ENCODE data around the gene SAP30. TPM values are rescaled to one million over a fixed set of nuclear protein-coding genes. Genes with fewer than 3 reads are reported as not detected.
A peak's percentile ranks its signal among the peaks of the same experiment; 100 is the strongest.

Gene SAP30
- total RNA-seq, 2 donors from 2014 or later: 14.4 to 22.7 TPM

- ATAC-seq (no peak), DNase-seq (ENCODE audit: low spot score) (no peak)
- Mint-ChIP-seq H3K27me3 (peaks cover 0 to 2% of the 10 kb centered on the region in 2 donors), H3K4me3 (no peak overlapping the region), H3K27ac (no peak overlapping the region), H3K4me1 (ENCODE audit: low read depth in 2 of 2) (no peaks in the 10 kb centered on the region), H3K36me3 (no peaks in the 10 kb centered on the region), H3K9me3 (no peaks in the 10 kb centered on the region)
Measured at GRCh38 chr4:173345648-173346047, 25.1 kb upstream of the SAP30 start.

- H3K9me3 Mint-ChIP-seq: no peaks in the 10 kb centered on the region
- ATAC-seq (no peak), DNase-seq (ENCODE audit: low spot score) (no peak)
- no peak overlapping the region for H3K27ac Mint-ChIP-seq
- no peaks in the 10 kb centered on the region for H3K4me1 Mint-ChIP-seq (ENCODE audit: low read depth in 2 of 2)
- H3K36me3 Mint-ChIP-seq: no peaks in the 10 kb centered on the region
- H3K27me3 Mint-ChIP-seq: peaks cover 0 to 3% of the 10 kb centered on the region in 2 donors
- H3K4me3 Mint-ChIP-seq: no peak overlapping the region
Measured at GRCh38 chr4:173346074-173346473, 24.7 kb upstream of the SAP30 start.

- no peak for ATAC-seq
- Mint-ChIP-seq H3K36me3 (no peaks in the 10 kb centered on the region), H3K9me3 (no peaks in the 10 kb centered on the region), H3K27me3 (peaks cover 0 to 3% of the 10 kb centered on the region in 2 donors), H3K4me1 (ENCODE audit: low read depth in 2 of 2) (no peaks in the 10 kb centered on the region), H3K4me3 (no peak overlapping the region), H3K27ac (no peak overlapping the region)
- no peak for DNase-seq (ENCODE audit: low spot score)
Measured at GRCh38 chr4:173347467-173347866, 23.3 kb upstream of the SAP30 start.

GRCh38 chr4:173357939-173358338, 12.8 kb upstream of the SAP30 start:
- Mint-ChIP-seq H3K4me3 (no peak overlapping the region), H3K4me1 (ENCODE audit: low read depth in 2 of 2) (peaks cover 0 to 3% of the 10 kb centered on the region in 2 donors), H3K27me3 (no peaks in the 10 kb centered on the region), H3K9me3 (no peaks in the 10 kb centered on the region), H3K27ac (no peak overlapping the region), H3K36me3 (no peaks in the 10 kb centered on the region)
- no peak for ATAC-seq
- DNase-seq (ENCODE audit: low spot score): no peak

- no peak overlapping the region for H3K4me3 Mint-ChIP-seq
- H3K4me1 Mint-ChIP-seq (ENCODE audit: low read depth in 2 of 2): peaks cover 3 to 6% of the 10 kb centered on the region in 2 donors
- H3K36me3 Mint-ChIP-seq: no peaks in the 10 kb centered on the region
- H3K27me3 Mint-ChIP-seq: no peaks in the 10 kb centered on the region
- no peak for ATAC-seq
- no peak for DNase-seq (ENCODE audit: low spot score)
- H3K9me3 Mint-ChIP-seq: no peaks in the 10 kb centered on the region
- no peak overlapping the region for H3K27ac Mint-ChIP-seq
Measured at GRCh38 chr4:173360587-173361221, 10.1 kb upstream of the SAP30 start.

GRCh38 chr4:173362666-173363065, 8.1 kb upstream of the SAP30 start:
- Mint-ChIP-seq H3K4me1 (ENCODE audit: low read depth in 2 of 2) (peaks cover 9 to 14% of the 10 kb centered on the region in 2 donors), H3K36me3 (no peaks in the 10 kb centered on the region), H3K27ac (no peak overlapping the region), H3K27me3 (no peaks in the 10 kb centered on the region), H3K9me3 (no peaks in the 10 kb centered on the region), H3K4me3 (no peak overlapping the region)
- no peak for ATAC-seq
- DNase-seq (ENCODE audit: low spot score): no peak

GRCh38 chr4:173365359-173365996, 5.3 kb upstream of the SAP30 start:
- Mint-ChIP-seq H3K27ac (no peak overlapping the region), H3K4me3 (no peak overlapping the region), H3K27me3 (no peaks in the 10 kb centered on the region)

GRCh38 chr4:173367285-173367684, 3.5 kb upstream of the SAP30 start:
- Mint-ChIP-seq H3K36me3 (no peaks in the 10 kb centered on the region), H3K4me3 (peak overlapping the region; percentile 17), H3K9me3 (no peaks in the 10 kb centered on the region), H3K4me1 (ENCODE audit: low read depth in 2 of 2) (peaks cover 16 to 27% of the 10 kb centered on the region in 2 donors), H3K27me3 (no peaks in the 10 kb centered on the region), H3K27ac (peak overlapping the region in 1 of 2 donors; percentile 34)
- DNase-seq (ENCODE audit: low spot score) (no peak), ATAC-seq (no peak)

More at GRCh38 chr4:173365359-173365996, 5.3 kb upstream of the SAP30 start:
- no peak for ATAC-seq
- Mint-ChIP-seq H3K4me1 (ENCODE audit: low read depth in 2 of 2) (peaks cover 13 to 22% of the 10 kb centered on the region in 2 donors), H3K36me3 (no peaks in the 10 kb centered on the region), H3K9me3 (no peaks in the 10 kb centered on the region)
- DNase-seq (ENCODE audit: low spot score): no peak

GRCh38 chr4:173367946-173368345, 2.8 kb upstream of the SAP30 start:
- ATAC-seq (no peak), DNase-seq (ENCODE audit: low spot score) (no peak)
- peaks cover 21 to 30% of the 10 kb centered on the region in 2 donors for H3K4me1 Mint-ChIP-seq (ENCODE audit: low read depth in 2 of 2)
- no peaks in the 10 kb centered on the region for H3K9me3 Mint-ChIP-seq
- H3K27ac Mint-ChIP-seq: no peak overlapping the region
- H3K36me3 Mint-ChIP-seq: no peaks in the 10 kb centered on the region
- no peak overlapping the region for H3K4me3 Mint-ChIP-seq
- H3K27me3 Mint-ChIP-seq: no peaks in the 10 kb centered on the region

GRCh38 chr4:173370130-173370476, 651 bp upstream of the SAP30 start:
- no peaks in the 10 kb centered on the region for H3K9me3 Mint-ChIP-seq
- no peaks in the 10 kb centered on the region for H3K27me3 Mint-ChIP-seq
- ATAC-seq (peak; percentile 3 to 10), DNase-seq (ENCODE audit: low spot score) (peak; percentile 63)
- peaks cover 25 to 36% of the 10 kb centered on the region in 2 donors for H3K4me1 Mint-ChIP-seq (ENCODE audit: low read depth in 2 of 2)
- peak overlapping the region; percentile 93 to 96 for H3K27ac Mint-ChIP-seq
- no peaks in the 10 kb centered on the region for H3K36me3 Mint-ChIP-seq
- peak overlapping the region; percentile 100 for H3K4me3 Mint-ChIP-seq

- peak overlapping the region; percentile 100 for H3K4me3 Mint-ChIP-seq
- no peaks in the 10 kb centered on the region for H3K36me3 Mint-ChIP-seq
- H3K27ac Mint-ChIP-seq: peak overlapping the region; percentile 93 to 96
- H3K4me1 Mint-ChIP-seq (ENCODE audit: low read depth in 2 of 2): peaks cover 25 to 29% of the 10 kb centered on the region in 2 donors
- ATAC-seq: peak; percentile 35 to 36
- no peaks in the 10 kb centered on the region for H3K27me3 Mint-ChIP-seq
- no peaks in the 10 kb centered on the region for H3K9me3 Mint-ChIP-seq
- no peak for DNase-seq (ENCODE audit: low spot score)
Measured at GRCh38 chr4:173371292-173372192, 788 bp downstream of the SAP30 start.

- H3K27me3 Mint-ChIP-seq: no peaks in the 10 kb centered on the region
- no peaks in the 10 kb centered on the region for H3K9me3 Mint-ChIP-seq
- DNase-seq (ENCODE audit: low spot score) (no peak), ATAC-seq (no peak)
- no peak overlapping the region for H3K4me3 Mint-ChIP-seq
- H3K36me3 Mint-ChIP-seq: no peaks in the 10 kb centered on the region
- H3K27ac Mint-ChIP-seq: no peak overlapping the region
- H3K4me1 Mint-ChIP-seq (ENCODE audit: low read depth in 2 of 2): peaks cover 14 to 15% of the 10 kb centered on the region in 2 donors
Measured at GRCh38 chr4:173374588-173374987, 3.8 kb downstream of the SAP30 start.

GRCh38 chr4:173379929-173380328, 9.2 kb downstream of the SAP30 start:
- Mint-ChIP-seq H3K27me3 (no peaks in the 10 kb centered on the region), H3K36me3 (no peaks in the 10 kb centered on the region), H3K9me3 (no peaks in the 10 kb centered on the region), H3K27ac (no peak overlapping the region), H3K4me1 (ENCODE audit: low read depth in 2 of 2) (no peaks in the 10 kb centered on the region), H3K4me3 (no peak overlapping the region)
- DNase-seq (ENCODE audit: low spot score) (no peak), ATAC-seq (no peak)

- H3K4me3 Mint-ChIP-seq: no peak overlapping the region
- no peak for ATAC-seq
- H3K4me1 Mint-ChIP-seq (ENCODE audit: low read depth in 2 of 2): no peaks in the 10 kb centered on the region
- DNase-seq (ENCODE audit: low spot score): no peak
- H3K9me3 Mint-ChIP-seq: no peaks in the 10 kb centered on the region
- H3K27me3 Mint-ChIP-seq: no peaks in the 10 kb centered on the region
- H3K36me3 Mint-ChIP-seq: no peaks in the 10 kb centered on the region
- H3K27ac Mint-ChIP-seq: no peak overlapping the region
Measured at GRCh38 chr4:173380987-173381386, 10.2 kb downstream of the SAP30 start.

Measured in natural killer cell treated with Interleukin-12 subunit alpha and Interleukin-12 subunit beta and Interleukin-15 and Interleukin-18, amount 100 ng/mL, for 72 hours (primary cell).